Measurements from ENCODE around the gene DHX8.

DNA sequence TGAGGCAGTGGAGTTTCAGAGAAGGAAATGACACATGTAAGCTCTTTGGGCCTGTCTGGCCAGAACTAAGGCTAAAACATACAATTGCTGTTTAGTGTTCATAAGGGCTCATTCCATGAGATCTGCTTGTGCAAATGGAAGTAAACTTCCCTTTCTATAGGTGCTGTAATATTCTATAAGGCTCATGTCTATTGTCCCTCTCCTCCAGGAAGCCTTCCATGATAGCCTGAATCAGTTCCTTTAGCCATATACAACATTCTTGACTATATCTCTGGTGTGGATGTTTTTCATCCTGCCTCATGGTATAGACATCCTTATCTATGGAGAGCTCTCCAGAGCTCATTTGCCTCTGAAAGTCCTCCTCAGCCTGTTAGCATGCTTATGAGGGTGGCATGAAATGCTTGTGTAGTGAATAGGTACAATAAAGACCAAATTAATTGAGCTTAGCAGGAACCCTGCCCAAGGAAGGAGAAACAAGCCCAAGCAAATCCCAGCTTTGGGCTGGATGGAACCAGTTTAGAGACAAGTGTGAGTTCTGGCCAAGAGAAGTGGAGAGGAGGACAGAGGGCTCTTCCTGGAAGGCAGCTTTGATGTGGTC is 64.0 kb downstream of the DHX8 start:
- TF ChIP-seq, protein P1, sequence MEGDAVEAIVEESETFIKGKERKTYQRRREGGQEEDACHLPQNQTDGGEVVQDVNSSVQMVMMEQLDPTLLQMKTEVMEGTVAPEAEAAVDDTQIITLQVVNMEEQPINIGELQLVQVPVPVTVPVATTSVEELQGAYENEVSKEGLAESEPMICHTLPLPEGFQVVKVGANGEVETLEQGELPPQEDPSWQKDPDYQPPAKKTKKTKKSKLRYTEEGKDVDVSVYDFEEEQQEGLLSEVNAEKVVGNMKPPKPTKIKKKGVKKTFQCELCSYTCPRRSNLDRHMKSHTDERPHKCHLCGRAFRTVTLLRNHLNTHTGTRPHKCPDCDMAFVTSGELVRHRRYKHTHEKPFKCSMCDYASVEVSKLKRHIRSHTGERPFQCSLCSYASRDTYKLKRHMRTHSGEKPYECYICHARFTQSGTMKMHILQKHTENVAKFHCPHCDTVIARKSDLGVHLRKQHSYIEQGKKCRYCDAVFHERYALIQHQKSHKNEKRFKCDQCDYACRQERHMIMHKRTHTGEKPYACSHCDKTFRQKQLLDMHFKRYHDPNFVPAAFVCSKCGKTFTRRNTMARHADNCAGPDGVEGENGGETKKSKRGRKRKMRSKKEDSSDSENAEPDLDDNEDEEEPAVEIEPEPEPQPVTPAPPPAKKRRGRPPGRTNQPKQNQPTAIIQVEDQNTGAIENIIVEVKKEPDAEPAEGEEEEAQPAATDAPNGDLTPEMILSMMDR (conservative IDR thresholded peaks at IDR 0.05; ENCODE audit: low read depth, low read length), result no peak
- TF ChIP-seq EZH2 (IDR thresholded peaks at IDR 0.05; ENCODE audit: borderline replicate concordance, low read depth, low read length, poor library complexity, severe bottlenecking), result no peak

Data from A673 (cell line).